T47D (cell line): Measurements from ENCODE around the gene HSF2.

ENCODE experiments used
- DNase-seq, 2 experiments: peaks; one replicate each; pipeline versions ENCODE4 v3.0.0 to v3.0.0-alpha.2; 2011 to 2012; ENCODE audit warnings: low read depth in 1 of 2, low spot score in 1 of 2
- JUND ChIP-seq: IDR thresholded peaks from 2 replicates; pipeline ENCODE4 v1.6.1; 2012; ENCODE audit warnings: low read depth
- in situ Hi-C: cut with HindIII; loops from 2 replicates; pipeline ENCODE4 v1.10.0; 2016; ENCODE audit warnings: low sequenced_read_pairs, low pct_unique_long_range_greater_than_20kb

HSF2 gene

GRCh38 chr6:122405417-122405816, 6.0 kb downstream of the HSF2 start:
- TF ChIP-seq JUND = no peak
- in situ Hi-C loops = no loop called here
- no peak for DNase-seq

DNA sequence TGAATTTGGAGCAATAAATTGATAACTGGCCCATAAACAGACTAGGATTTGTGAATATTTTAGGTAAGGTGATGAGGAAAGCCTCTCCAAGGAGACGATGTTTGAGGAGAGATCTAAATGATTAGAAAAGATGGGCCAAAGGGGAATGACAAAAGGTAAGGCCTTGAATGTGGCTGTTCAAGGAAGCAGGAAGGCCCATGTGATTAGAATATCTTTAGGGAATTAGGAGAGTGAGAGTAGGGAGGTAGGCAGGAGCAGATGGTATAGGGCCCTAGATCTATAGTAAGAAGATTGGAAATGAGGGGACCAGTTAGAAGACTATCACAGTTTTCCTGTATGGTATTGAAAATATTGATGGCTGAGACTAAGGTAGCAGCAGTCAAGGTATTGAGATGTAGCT, 6.7 kb downstream of the HSF2 start:
- in situ Hi-C loops = no loop called here
- no peak for DNase-seq
- no peak for TF ChIP-seq JUND

GRCh38 chr6:122407712-122408111, 8.3 kb downstream of the HSF2 start:
- no peak for TF ChIP-seq JUND
- in situ Hi-C loops = no loop called here
- no peak for DNase-seq

DNA sequence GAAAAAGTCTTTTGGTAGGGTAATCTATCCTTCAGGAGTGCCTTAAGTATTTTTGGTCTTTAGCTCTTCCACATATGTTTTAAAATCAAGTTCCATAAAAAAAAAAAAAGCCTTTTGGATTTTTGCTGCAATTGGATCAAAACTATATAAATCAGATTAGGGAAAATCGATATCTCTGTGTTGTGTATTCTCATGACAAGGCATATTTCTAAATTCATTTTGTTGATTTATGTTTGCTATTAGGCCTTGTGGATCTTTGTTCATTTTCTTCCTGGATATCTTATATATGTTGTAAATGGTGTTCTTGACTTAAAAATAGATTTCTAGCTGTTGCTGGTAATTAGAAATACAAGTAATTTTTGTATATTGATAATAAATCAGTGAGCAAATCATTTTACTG, 8.8 kb downstream of the HSF2 start:
- no peak for TF ChIP-seq JUND
- in situ Hi-C loops = no loop called here

GRCh38 chr6:122408702-122409458, 9.4 kb downstream of the HSF2 start:
- DNase-seq = no peak
- no peak for TF ChIP-seq JUND
- in situ Hi-C loops = no loop called here

More for the DNA sequence above, 8.8 kb downstream of the HSF2 start:
- no peak for DNase-seq

GRCh38 chr6:122412001-122412400, 12.5 kb downstream of the HSF2 start:
- no peak for TF ChIP-seq JUND
- no peak for DNase-seq
- in situ Hi-C loops = no loop called here

DNA sequence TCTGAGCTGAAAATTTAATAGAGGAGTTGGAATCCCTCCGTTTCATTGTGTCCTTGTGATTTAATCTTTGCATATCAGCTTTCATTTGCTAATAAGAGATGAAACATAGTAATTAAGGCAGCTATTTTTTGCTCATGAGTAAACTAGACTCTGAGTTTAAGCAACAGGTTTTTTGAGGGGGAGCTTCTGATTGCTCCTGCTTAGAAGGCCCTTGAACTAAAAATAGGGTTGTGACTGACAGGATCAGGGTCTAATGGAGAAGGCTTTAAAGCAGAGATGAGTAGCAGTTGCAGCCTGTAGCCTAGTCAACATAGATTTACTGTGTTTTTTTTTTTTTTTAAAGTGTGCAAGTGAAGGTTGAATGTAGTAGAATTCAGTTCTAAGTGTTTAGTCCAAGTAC, 17.4 kb downstream of the HSF2 start:
- DNase-seq = no peak
- in situ Hi-C loops = no loop called here
- TF ChIP-seq JUND = no peak

DNA sequence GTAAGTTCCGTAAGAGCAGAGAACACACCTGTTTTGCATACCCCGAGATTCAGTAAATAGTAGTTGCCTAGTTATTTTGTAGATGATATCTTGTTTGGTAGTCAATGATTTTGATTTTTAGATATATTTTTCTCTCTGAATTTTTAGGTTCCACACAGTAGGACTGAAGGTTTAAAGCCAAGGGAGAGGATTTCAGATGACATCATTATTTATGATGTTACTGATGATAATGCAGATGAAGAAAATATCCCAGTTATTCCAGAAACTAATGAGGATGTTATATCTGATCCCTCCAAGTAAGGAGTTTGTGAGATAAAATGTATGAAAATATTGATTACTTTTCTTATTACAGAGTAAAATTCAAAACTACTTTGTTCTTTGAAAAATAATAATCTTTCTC, 22.6 kb downstream of the HSF2 start:
- TF ChIP-seq JUND = no peak
- DNase-seq = no peak
- in situ Hi-C loops = no loop called here

DNA sequence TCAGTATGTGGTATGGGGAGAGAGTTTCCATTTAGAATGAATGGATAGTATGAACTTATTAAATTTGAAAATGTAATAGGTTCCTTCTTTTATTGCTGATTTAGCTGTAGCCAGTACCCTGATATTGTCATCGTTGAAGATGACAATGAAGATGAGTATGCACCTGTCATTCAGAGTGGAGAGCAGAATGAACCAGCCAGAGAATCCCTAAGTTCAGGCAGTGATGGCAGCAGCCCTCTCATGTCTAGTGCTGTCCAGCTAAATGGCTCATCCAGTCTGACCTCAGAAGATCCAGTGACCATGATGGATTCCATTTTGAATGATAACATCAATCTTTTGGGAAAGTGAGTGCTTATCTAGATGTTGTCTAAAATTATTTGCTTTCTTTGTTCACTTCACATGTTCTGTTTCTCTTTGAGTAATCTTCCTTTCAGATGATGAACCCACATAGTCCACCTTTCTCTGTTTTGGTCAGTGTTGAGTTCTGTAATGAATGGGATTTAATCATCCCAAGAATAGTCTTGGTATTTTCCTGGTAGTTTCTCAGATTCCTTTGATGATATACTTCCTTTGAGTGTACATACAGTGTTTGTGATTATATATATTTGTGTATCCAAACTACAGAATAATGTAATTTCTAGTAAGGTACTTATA, 23.3 kb downstream of the HSF2 start:
- no peak for TF ChIP-seq JUND
- in situ Hi-C loops = no loop called here
- no peak for DNase-seq

DNA sequence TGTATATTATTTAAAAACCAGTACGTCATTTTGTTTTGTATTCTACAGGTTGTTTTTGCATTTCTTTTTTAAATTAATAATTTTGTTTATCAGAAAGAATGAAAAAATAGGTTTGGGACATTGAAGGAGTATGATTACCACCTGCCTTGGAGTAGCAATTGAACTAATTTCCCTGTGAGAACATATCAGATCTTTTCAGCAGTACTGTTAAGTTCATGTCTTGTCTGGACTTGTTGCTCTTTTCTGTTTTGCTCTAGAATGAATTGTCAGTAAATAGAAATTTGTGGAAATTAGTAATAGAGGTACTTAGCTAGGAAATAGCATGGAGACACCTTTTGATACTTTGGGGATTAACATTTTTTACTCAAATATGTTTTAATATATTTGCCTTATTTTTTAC, 24.3 kb downstream of the HSF2 start:
- DNase-seq = no peak
- in situ Hi-C loops = no loop called here
- TF ChIP-seq JUND = no peak

- no peak for DNase-seq
- in situ Hi-C loops = no loop called here
- TF ChIP-seq JUND = no peak
Measured at GRCh38 chr6:122426597-122426996, 27.1 kb downstream of the HSF2 start.

GRCh38 chr6:122428781-122429180, 29.3 kb downstream of the HSF2 start:
- no peak for TF ChIP-seq JUND
- in situ Hi-C loops = no loop called here
- DNase-seq = no peak

GRCh38 chr6:122429323-122429722, 29.9 kb downstream of the HSF2 start:
- in situ Hi-C loops = no loop called here
- DNase-seq = no peak
- no peak for TF ChIP-seq JUND
